Fibroblast of pulmonary artery (primary cell): ENCODE measurements around the gene ZNF423.

Experiments used
- DNase-seq: peaks from one replicate; pipeline ENCODE4 v3.0.0-alpha.2; 2010; ENCODE audit warnings: low read depth
- H3K4me3 ChIP-seq: replicated peaks from 2 replicates; pipeline ENCODE4 v1.5.1; 2011; ENCODE audit warnings: low read depth, mild to moderate bottlenecking, control low read depth, low read length, moderate library complexity
- CTCF ChIP-seq: IDR thresholded peaks from 2 replicates; pipeline ENCODE4 v1.5.1; 2011; ENCODE audit warnings: mild to moderate bottlenecking, control low read depth, low read length, inconsistent platforms; ENCODE audit errors: missing control alignments

Gene ZNF423

GRCh38 chr16:49488336-49488735 is 367.6 kb downstream of the ZNF423 start:
- TF ChIP-seq CTCF: no peak
- no peak for DNase-seq
- H3K4me3 ChIP-seq: no peak overlapping the region

- DNase-seq: no peak
- no peak for TF ChIP-seq CTCF
- no peak overlapping the region for H3K4me3 ChIP-seq
Measured at GRCh38 chr16:49487746-49488145, 368.2 kb downstream of the ZNF423 start.

- TF ChIP-seq CTCF: no peak
- DNase-seq: no peak
- no peak overlapping the region for H3K4me3 ChIP-seq
Measured at GRCh38 chr16:49486400-49486799, 369.5 kb downstream of the ZNF423 start.

- H3K4me3 ChIP-seq: no peak overlapping the region
- TF ChIP-seq CTCF: no peak
- DNase-seq: no peak
Measured at GRCh38 chr16:49485663-49486062, 370.2 kb downstream of the ZNF423 start.

GRCh38 chr16:49484936-49485335 is 371.0 kb downstream of the ZNF423 start:
- no peak for DNase-seq

GRCh38 chr16:49484451-49484849 is 371.5 kb downstream of the ZNF423 start:
- TF ChIP-seq CTCF: no peak
- peak; percentile 10 for DNase-seq
- H3K4me3 ChIP-seq: no peak overlapping the region

More at GRCh38 chr16:49484936-49485335, 371.0 kb downstream of the ZNF423 start:
- TF ChIP-seq CTCF: no peak
- H3K4me3 ChIP-seq: no peak overlapping the region

- no peak for TF ChIP-seq CTCF
- H3K4me3 ChIP-seq: no peak overlapping the region
- DNase-seq: no peak
Measured at GRCh38 chr16:49483651-49484450, 372.1 kb downstream of the ZNF423 start.
